Left kidney (tissue), 2 donors: ENCODE results near the gene EXTL2. TPM values are rescaled to one million over a fixed set of nuclear protein-coding genes. Genes with fewer than 3 reads are reported as not detected.
"Not testable (repeated sequence)": the region's sequence is repeated elsewhere in the genome, so short reads cannot be mapped to it uniquely, and the experiment has no call there.

Source experiments
- DNase-seq: peaks from one replicate; pipeline ENCODE4 v3.0.0-alpha.2; 2013
- polyA plus RNA-seq: library from polyadenylated mRNA; unstranded; fragments of 120-200 nt; gene quantifications from one replicate; pipeline ENCODE4 v1.2.1, GENCODE V29; 2013; ENCODE audit not compliant: insufficient read length

The EXTL2 gene
- polyA plus RNA-seq, 1 donor = 74.6 TPM

GRCh38 chr1:100862591-100862990, 32.1 kb downstream of the EXTL2 start:
- DNase-seq = no peak

GRCh38 chr1:100861379-100861778, 33.3 kb downstream of the EXTL2 start:
- DNase-seq = no peak

- peak; percentile 8 for DNase-seq
These were observed 34.1 kb downstream of the EXTL2 start for GRCh38 chr1:100860397-100860991.

- DNase-seq = not testable (repeated sequence)
These were observed 39.5 kb downstream of the EXTL2 start for GRCh38 chr1:100855116-100855515.

- DNase-seq = no peak
These were observed 41.7 kb downstream of the EXTL2 start for GRCh38 chr1:100852976-100853375.

GRCh38 chr1:100851726-100852125, 42.9 kb downstream of the EXTL2 start:
- DNase-seq = no peak

- no peak for DNase-seq
These were observed 47.1 kb downstream of the EXTL2 start for GRCh38 chr1:100847361-100848082.

GRCh38 chr1:100843160-100843559, 51.5 kb downstream of the EXTL2 start:
- DNase-seq = not testable (repeated sequence)

GRCh38 chr1:100835866-100836842, 58.5 kb downstream of the EXTL2 start:
- no peak for DNase-seq

GRCh38 chr1:100834777-100835660, 59.6 kb downstream of the EXTL2 start:
- DNase-seq = no peak

- DNase-seq = no peak
These were observed 61.8 kb downstream of the EXTL2 start for GRCh38 chr1:100832694-100833428.

- not testable (repeated sequence) for DNase-seq
These were observed 69.0 kb downstream of the EXTL2 start for GRCh38 chr1:100825666-100826065.

Other genes starting within 250 kb of the EXTL2 start
- gene VCAM1, start 175.1 kb downstream of the EXTL2 start, polyA plus RNA-seq = 44.6 TPM
- gene SLC30A7, start 1.2 kb upstream of the EXTL2 start, polyA plus RNA-seq = 24.1 TPM
- gene DPH5, start 130.9 kb upstream of the EXTL2 start, polyA plus RNA-seq = 62.0 TPM